Activated CD4-positive, alpha-beta T cell treated with anti-CD3 and anti-CD28 coated beads, Interleukin-2, amount 10 ng/mL, durations not matched to agents 7 days and 5 days (primary cell): ENCODE results near the gene GTF2F2. TPM values are rescaled to one million over a fixed set of nuclear protein-coding genes. Genes with fewer than 3 reads are reported as not detected.

Experiments
- CTCF ChIA-PET: fragments of 350-600 bp; sonication (Branson Sonifier 250); formaldehyde crosslinking; loops from one replicate; lab custom pipeline; 2021; ENCODE audit warnings: antibody characterized with exemption; lab: Charles Lee
- POLR2A ChIA-PET: fragments of 350-600 bp; sonication (Branson Sonifier 250); formaldehyde crosslinking; loops from one replicate; lab custom pipeline; 2021; ENCODE audit warnings: antibody characterized with exemption; lab: Charles Lee
- DNase-seq: peaks from one replicate; pipeline ENCODE4 v3.0.0-alpha.2; 2020
- H3K27ac Mint-ChIP-seq: one replicate; pipeline ENCODE4 v1.8.0; 2021; ENCODE audit warnings: mild to moderate bottlenecking, moderate library complexity, mixed read lengths
- H3K27me3 Mint-ChIP-seq: one replicate; pipeline ENCODE4 v1.8.0; 2021; ENCODE audit warnings: mixed read lengths
- H3K36me3 Mint-ChIP-seq: one replicate; pipeline ENCODE4 v1.8.0; 2021; ENCODE audit warnings: low read depth, mixed read lengths
- H3K4me1 Mint-ChIP-seq: one replicate; pipeline ENCODE4 v1.8.0; 2021; ENCODE audit warnings: mixed read lengths
- H3K4me3 Mint-ChIP-seq: one replicate; pipeline ENCODE4 v1.8.0; 2021; ENCODE audit warnings: mild to moderate bottlenecking, moderate library complexity, mixed read lengths
- H3K9me3 Mint-ChIP-seq: one replicate; pipeline ENCODE4 v1.8.0; 2021; ENCODE audit warnings: mixed read lengths
- total RNA-seq, 2 experiments: library from RNA; stranded (reverse); gene quantifications; one replicate each; pipeline ENCODE4 v1.2.3, GENCODE V29; 2021

GTF2F2 gene
- total RNA-seq, 2 experiments from 2014 or later: 15.3 to 17.1 TPM

- H3K36me3 Mint-ChIP-seq: no peaks in the 10 kb centered on the region
- DNase-seq: no peak
- no peak overlapping the region for H3K4me3 Mint-ChIP-seq
- H3K27me3 Mint-ChIP-seq: peaks cover 11% of the 10 kb centered on the region
- H3K27ac Mint-ChIP-seq: no peak overlapping the region
- CTCF ChIA-PET: no interaction called here
- no peaks in the 10 kb centered on the region for H3K9me3 Mint-ChIP-seq
- H3K4me1 Mint-ChIP-seq: peaks cover 4% of the 10 kb centered on the region
- POLR2A ChIA-PET: no interaction called here
Observed at GRCh38 chr13:45104261-45104660, 16.0 kb upstream of the GTF2F2 start.

- DNase-seq: no peak
- ChIA-PET CTCF (no interaction called here), POLR2A (no interaction called here)
- no peak overlapping the region for H3K4me3 Mint-ChIP-seq
- H3K9me3 Mint-ChIP-seq: no peaks in the 10 kb centered on the region
- peaks cover 12% of the 10 kb centered on the region for H3K27me3 Mint-ChIP-seq
- H3K36me3 Mint-ChIP-seq: no peaks in the 10 kb centered on the region
- H3K4me1 Mint-ChIP-seq: peaks cover 4% of the 10 kb centered on the region
- no peak overlapping the region for H3K27ac Mint-ChIP-seq
Observed at GRCh38 chr13:45105895-45106294, 14.4 kb upstream of the GTF2F2 start.

GRCh38 chr13:45107539-45107938 is 12.8 kb upstream of the GTF2F2 start:
- no peak for DNase-seq
- peaks cover 12% of the 10 kb centered on the region for H3K27me3 Mint-ChIP-seq
- POLR2A ChIA-PET: no interaction called here
- H3K27ac Mint-ChIP-seq: no peak overlapping the region
- CTCF ChIA-PET: no interaction called here
- peaks cover 4% of the 10 kb centered on the region for H3K4me1 Mint-ChIP-seq
- no peaks in the 10 kb centered on the region for H3K36me3 Mint-ChIP-seq
- H3K9me3 Mint-ChIP-seq: no peaks in the 10 kb centered on the region
- no peak overlapping the region for H3K4me3 Mint-ChIP-seq

- Mint-ChIP-seq H3K36me3 (no peaks in the 10 kb centered on the region), H3K27ac (no peak overlapping the region), H3K27me3 (peaks cover 12% of the 10 kb centered on the region), H3K9me3 (no peaks in the 10 kb centered on the region), H3K4me1 (peaks cover 7% of the 10 kb centered on the region), H3K4me3 (no peak overlapping the region)
- ChIA-PET CTCF (interaction anchor here (0.7 to 0.9 kb wide), 2 partner anchors 9 to 1410 kb away, joined by 3 read pairs; no protein-coding TSS in a partner anchor), POLR2A (no interaction called here)
- DNase-seq: no peak
Observed at GRCh38 chr13:45108716-45109101, 11.6 kb upstream of the GTF2F2 start.

GRCh38 chr13:45109102-45109720 is 11.1 kb upstream of the GTF2F2 start:
- no peak overlapping the region for H3K27ac Mint-ChIP-seq

GRCh38 chr13:45113233-45114224 is 6.8 kb upstream of the GTF2F2 start:
- ChIA-PET CTCF (interaction anchor here (0.6 to 0.8 kb wide), 4 partner anchors 12 to 911 kb away, joined by 3 read pairs; no protein-coding TSS in a partner anchor), POLR2A (no interaction called here)
- Mint-ChIP-seq H3K27ac (no peak overlapping the region), H3K9me3 (no peaks in the 10 kb centered on the region), H3K4me1 (peaks cover 7% of the 10 kb centered on the region), H3K36me3 (no peaks in the 10 kb centered on the region), H3K27me3 (peaks cover 9% of the 10 kb centered on the region), H3K4me3 (no peak overlapping the region)
- DNase-seq: no peak

More at GRCh38 chr13:45109102-45109720, 11.1 kb upstream of the GTF2F2 start:
- Mint-ChIP-seq H3K4me3 (no peak overlapping the region), H3K4me1 (peaks cover 7% of the 10 kb centered on the region), H3K36me3 (no peaks in the 10 kb centered on the region), H3K27me3 (peaks cover 13% of the 10 kb centered on the region), H3K9me3 (no peaks in the 10 kb centered on the region)
- no peak for DNase-seq
- ChIA-PET CTCF (no interaction called here), POLR2A (no interaction called here)

GRCh38 chr13:45119469-45119990 is 780 bp upstream of the GTF2F2 start:
- ChIA-PET POLR2A (interaction anchor here (0.6 kb wide), 1 partner anchor 881 kb away, joined by 3 read pairs; no protein-coding TSS in a partner anchor), CTCF (interaction anchor here (0.7 to 1.4 kb wide), 2 partner anchors 8 to 15 kb away, joined by 3 read pairs; no protein-coding TSS in a partner anchor)
- H3K27ac Mint-ChIP-seq: no peak overlapping the region
- no peaks in the 10 kb centered on the region for H3K9me3 Mint-ChIP-seq
- no peak overlapping the region for H3K4me3 Mint-ChIP-seq
- no peaks in the 10 kb centered on the region for H3K36me3 Mint-ChIP-seq
- peak; percentile 65 for DNase-seq
- H3K27me3 Mint-ChIP-seq: no peaks in the 10 kb centered on the region
- peaks cover 6% of the 10 kb centered on the region for H3K4me1 Mint-ChIP-seq

- no peak for DNase-seq
- H3K27ac Mint-ChIP-seq: no peak overlapping the region
- POLR2A ChIA-PET: no interaction called here
- CTCF ChIA-PET: interaction anchor here (1.4 kb wide), 1 partner anchor 13 kb away, joined by 3 read pairs; no protein-coding TSS in a partner anchor
- H3K27me3 Mint-ChIP-seq: no peaks in the 10 kb centered on the region
- no peaks in the 10 kb centered on the region for H3K36me3 Mint-ChIP-seq
- H3K9me3 Mint-ChIP-seq: no peaks in the 10 kb centered on the region
- H3K4me1 Mint-ChIP-seq: peaks cover 8% of the 10 kb centered on the region
- no peak overlapping the region for H3K4me3 Mint-ChIP-seq
Observed at GRCh38 chr13:45120967-45121831, 889 bp downstream of the GTF2F2 start.

GRCh38 chr13:45122941-45123340 is 2.6 kb downstream of the GTF2F2 start:
- ChIA-PET CTCF (no interaction called here), POLR2A (no interaction called here)
- no peak overlapping the region for H3K4me3 Mint-ChIP-seq
- H3K4me1 Mint-ChIP-seq: peaks cover 8% of the 10 kb centered on the region
- no peak for DNase-seq
- H3K36me3 Mint-ChIP-seq: no peaks in the 10 kb centered on the region
- no peaks in the 10 kb centered on the region for H3K9me3 Mint-ChIP-seq
- no peaks in the 10 kb centered on the region for H3K27me3 Mint-ChIP-seq
- no peak overlapping the region for H3K27ac Mint-ChIP-seq

GRCh38 chr13:45132369-45133064 is 12.2 kb downstream of the GTF2F2 start:
- H3K9me3 Mint-ChIP-seq: peaks cover 22% of the 10 kb centered on the region
- ChIA-PET CTCF (no interaction called here), POLR2A (no interaction called here)
- no peaks in the 10 kb centered on the region for H3K27me3 Mint-ChIP-seq
- H3K4me3 Mint-ChIP-seq: no peak overlapping the region
- no peak overlapping the region for H3K27ac Mint-ChIP-seq
- peaks cover 19% of the 10 kb centered on the region for H3K36me3 Mint-ChIP-seq
- H3K4me1 Mint-ChIP-seq: peaks cover 16% of the 10 kb centered on the region
- no peak for DNase-seq

- peaks cover 25% of the 10 kb centered on the region for H3K36me3 Mint-ChIP-seq
Observed at GRCh38 chr13:45133396-45134118, 13.2 kb downstream of the GTF2F2 start.

More at GRCh38 chr13:45133396-45134118, 13.2 kb downstream of the GTF2F2 start:
- Mint-ChIP-seq H3K27ac (no peak overlapping the region), H3K27me3 (no peaks in the 10 kb centered on the region), H3K4me3 (no peak overlapping the region), H3K9me3 (peaks cover 22% of the 10 kb centered on the region), H3K4me1 (peaks cover 16% of the 10 kb centered on the region)
- POLR2A ChIA-PET: no interaction called here
- CTCF ChIA-PET: no interaction called here
- DNase-seq: no peak
